NCI-H69 (cell line): Measurements from ENCODE around the gene ZNF273.
"Not testable (repeated sequence)": the region's sequence is repeated elsewhere in the genome, so short reads cannot be mapped to it uniquely, and the experiment has no call there.

ENCODE experiments used
- DNase-seq: peaks from one replicate; lab custom pipeline; 2025; lab: John Stamatoyannopoulos, UW

Gene ZNF273

DNA sequence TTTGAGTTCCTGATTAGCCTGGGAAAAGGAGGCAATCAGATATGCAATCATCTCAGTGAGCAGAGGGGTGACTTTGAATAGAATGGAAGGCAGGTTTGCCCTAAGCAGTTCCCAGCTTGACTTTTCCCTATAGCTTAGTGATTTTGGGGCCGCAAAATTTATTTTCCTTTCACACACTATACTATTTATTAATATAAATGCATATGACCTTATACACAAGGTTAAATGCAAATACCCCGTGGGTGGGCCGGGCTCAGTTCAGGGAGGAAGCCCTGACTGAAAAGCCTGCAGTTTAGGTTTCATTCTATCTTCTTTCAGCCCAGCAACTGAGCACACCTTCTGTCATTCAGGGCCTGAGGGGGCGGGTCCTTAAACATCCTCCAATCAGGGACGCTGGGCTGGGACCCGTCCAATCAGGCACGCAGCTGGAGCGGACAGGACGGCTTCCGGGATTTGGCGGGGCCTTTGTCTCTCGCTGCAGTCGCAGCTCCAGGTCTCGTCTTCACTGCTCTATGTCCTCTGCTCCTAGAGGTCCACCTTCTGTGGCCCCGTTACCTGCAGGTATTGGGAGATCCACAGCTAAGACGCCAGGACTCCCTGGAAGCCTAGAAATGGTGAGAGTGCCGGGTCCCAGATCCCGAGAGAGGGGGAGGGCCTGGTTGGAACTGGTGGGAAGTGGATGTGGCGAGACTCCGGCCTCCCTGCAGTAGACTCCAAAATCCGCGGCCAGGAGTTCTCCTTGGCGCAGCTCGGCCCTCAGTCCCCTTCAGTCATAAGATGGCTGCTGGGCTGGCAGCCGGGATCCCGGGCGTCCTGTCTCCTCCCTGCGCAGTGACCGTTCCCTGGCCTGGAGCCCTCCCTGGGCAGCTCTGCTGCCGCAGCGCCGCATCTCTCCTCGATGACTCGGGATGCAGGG, at the start of gene ZNF273:
Gene ZNF273 (plus strand): TSS at position 468 of the 916 bp plus-strand sequence. CDS start 45 bp downstream, at position 513.
- peak; percentile 97 for DNase-seq

DNA sequence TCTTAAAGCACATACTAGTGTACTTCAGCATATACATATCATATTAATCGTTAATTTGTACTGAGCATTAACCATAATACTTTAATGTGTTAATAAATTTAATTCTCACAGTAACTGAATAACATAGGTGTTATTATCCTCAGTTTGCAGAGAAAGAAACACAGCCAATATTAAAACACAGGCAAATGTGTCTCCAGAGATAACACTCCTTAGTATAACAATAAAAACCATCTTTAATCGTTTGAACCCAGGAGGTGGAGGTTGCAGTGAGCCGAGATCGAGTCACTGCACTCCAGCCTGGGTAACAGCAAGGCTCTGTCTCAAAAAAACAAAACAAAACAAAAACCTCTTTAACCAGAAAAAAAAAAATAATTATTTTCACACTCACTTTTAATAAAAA, 49.4 kb upstream of the ZNF273 start:
- DNase-seq = no peak

DNA sequence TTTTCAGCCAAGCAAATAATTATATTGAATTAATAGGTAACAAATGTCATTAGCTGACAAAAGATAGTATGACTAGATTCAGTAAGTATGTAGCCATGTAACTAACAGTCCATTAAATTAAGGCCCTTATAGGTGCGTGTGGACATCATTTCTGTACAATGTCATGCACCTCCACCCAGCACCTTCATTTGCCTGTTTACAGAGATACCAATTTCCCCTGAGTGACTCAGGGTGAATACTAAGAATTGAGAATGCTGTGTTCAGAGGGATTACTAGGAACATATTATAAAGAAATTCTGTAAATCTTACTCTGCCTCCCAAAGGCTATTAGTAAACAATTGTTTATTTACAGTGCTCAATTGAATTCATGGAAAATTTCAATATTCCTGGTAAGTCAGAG, 48.1 kb upstream of the ZNF273 start:
- no peak for DNase-seq

DNA sequence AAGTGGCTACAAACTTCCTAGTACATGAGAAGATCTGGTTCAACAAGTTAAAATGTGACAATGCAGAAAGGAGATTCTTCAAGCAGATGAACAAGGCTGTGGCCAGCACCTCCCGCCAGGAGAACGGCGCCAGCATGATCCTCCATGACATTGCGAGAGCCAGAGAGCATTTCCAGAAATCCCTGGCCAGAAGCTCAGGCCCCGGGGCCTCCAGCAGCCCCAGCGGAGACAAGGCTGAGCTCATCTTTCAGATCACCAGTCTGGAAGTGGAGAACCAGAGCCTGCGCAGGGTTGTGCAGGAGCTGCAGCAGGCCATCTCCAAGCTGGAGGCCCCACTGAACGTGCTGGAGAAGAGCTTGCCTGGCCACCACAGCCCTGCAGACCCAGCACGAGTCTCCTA, 40.1 kb upstream of the ZNF273 start:
- DNase-seq = no peak

DNA sequence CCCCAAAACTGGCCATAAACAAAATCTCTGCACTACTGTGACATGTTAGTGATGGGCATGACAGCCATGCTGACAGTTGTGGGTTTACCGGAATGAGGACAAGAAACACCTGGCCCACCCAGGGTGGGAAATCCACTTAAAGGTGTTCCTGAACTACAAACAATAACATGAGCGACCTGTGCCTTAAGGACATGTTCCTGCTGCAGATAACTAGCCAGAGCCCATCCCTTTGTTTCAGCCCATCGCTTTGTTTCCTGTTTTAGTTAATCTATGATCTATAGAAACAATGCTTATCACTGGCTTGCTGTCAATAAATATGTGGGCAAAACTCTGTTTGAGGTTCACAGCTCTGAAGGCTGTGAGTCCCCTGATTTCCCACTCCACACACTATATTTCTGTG, 39.5 kb upstream of the ZNF273 start:
- not testable (repeated sequence) for DNase-seq

DNA sequence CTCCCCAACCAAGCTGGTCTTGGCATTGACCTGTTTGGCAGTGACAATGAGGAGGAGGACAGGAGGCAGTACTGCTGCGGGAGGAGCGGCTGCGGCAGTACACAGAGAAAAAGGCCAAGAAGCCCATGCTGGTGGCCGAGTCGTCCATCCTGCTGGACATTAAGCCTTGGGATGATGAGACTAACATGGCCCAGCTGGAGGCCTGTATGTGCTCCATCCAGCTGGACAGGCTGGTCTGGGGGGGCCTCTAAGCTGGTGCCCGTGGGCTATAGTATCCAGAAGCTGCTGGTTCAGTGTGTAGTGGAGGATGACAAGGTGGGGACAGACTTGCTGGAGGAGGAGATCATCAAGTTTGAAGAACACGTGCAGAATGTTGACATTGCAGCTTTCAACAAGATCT, 39.1 kb upstream of the ZNF273 start:
- no peak for DNase-seq

DNA sequence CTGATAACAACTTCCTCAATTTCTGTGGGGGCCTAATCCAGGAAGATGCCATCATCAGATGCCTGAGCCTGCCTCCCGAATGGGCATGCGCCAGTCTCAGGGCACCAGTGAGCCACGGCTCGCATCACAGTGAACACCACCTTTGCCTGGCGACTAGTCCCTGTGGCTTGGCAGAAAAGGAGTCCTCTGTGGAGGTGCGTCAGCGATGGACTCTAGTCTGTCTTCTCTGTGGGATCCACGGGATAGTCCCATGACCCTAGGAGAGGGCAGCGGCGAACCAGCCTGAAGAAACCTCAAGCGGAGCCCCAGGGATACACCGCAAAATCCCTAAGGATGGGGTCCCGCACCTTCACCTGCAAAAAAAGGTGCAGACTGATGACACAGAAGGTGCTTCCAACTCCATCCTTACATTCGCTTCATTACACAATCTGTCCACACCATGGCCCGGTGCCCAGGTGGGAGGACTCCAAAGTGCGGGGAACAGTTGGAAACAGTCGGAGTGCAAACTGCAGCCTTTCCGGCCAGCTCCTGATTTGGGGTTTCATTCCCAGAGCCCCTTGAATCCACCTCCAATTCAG, 35.1 kb upstream of the ZNF273 start:
- DNase-seq = no peak

DNA sequence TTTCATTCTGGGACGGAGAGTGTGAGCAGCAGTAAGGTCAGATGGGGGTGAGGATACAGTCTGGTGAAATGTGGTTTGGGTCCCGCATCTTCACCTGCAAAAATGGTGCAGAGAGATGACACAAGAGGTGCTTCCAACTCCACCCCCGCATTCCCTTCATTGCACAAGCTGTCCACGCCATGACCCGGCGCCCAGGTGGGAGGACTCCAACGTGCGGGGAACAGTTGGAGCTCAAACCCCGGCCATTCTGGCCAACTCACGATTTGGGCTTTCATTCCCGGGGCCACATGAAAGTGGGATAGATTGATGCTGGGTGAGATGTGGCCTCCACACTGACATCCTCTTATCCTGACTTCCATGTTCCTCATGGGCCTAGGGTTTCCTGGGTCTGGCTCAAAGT, 34.6 kb upstream of the ZNF273 start:
- no peak for DNase-seq

DNA sequence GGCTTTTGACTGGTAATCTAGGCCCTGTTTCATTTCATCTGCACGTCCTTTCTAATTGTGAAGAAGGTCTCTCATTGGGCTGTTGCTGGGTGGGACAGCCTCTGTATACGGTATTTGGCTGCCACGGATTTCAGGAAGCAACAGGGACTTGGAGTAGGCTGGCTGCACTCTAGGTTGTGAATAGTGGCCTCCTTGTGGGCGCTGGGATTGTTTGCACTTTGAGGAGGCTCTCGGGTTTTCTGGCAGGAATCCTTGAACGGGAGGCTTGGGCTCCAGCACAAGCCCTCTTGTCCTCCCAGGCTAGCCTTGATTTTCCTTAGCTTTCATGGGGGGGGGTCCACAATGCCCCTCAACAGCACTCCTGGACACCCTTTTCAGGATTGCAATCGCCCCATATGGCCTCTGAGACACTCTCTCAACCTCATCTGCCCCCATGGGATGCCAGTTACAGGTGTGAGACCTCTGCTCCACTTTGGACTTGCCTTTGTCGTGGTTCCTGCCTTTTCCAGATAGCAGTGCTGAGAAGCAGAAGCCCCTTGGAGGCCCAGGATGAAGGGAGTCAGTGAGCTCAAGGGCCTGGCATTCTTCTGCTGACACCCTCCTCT, 33.9 kb upstream of the ZNF273 start:
- DNase-seq = no peak

DNA sequence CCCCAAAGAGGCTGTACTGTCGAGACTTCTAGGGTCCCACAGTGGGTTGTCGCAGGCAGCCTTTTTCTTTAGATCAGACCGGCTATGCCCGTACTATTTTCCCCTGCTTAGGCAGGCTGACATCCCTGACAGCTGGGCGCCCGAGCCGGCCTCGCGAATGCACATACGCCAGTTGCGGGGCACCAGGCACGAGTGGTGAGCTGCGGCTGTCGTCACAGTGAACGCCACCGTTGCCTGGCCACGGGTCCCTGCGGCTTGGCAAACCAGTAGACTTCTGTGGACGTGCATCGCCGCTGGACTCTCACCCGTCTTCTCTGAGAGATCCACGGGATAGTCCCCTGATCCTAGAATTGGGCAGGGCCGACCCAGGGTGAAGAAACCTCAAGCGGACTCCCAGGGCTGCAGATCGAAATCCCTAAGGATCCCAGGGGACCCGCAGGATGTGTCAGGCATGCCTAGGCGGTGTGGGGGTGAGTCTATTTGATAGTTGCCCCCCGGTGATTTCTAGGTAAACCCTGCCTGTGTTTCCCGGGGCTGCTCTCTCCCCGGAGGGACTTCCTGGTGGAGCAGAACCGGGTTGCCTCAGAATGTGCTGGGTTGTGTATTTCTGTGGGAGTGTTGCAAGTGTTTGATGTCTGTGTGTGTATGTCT, 33.0 kb upstream of the ZNF273 start:
- no peak for DNase-seq

DNA sequence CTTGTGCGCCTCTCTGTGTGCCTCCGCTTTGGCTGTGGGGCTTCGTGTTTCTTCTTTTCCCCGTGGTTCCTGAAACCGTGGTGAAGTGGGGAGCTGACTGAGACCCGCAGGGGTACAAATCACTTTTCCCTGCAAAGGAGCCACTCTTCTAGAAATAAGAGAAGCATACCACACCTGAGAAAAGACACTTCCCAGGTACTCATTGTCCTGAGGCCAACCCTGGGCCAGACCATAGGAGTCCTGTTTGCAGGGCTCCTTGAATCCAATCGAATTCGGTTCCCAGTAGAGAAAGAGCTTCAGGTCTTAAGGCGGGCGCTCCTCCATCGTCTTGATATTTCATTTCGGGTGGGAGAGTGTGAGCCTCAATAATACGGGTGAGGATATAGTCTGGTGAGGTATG, 32.4 kb upstream of the ZNF273 start:
- DNase-seq = no peak

DNA sequence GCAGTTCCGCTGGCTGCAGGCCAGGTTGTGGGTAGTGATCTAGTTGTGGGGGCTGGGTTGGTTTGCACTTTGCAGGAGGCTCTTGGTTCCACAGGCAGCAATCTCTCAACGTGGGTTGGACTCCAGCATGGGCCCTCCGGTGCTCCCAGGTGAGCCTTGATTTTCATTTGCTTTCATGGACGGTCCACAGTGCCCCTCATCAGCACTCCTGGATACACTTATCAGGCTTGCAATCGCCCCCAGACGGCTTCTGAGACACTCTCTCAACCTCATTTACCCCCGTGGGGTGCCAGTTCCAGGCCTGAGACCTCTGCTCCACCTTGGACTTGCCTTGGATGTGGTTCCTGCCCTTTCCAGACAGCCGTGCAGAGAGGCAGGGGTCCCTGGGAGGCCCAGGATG, 31.3 kb upstream of the ZNF273 start:
- DNase-seq = no peak

DNA sequence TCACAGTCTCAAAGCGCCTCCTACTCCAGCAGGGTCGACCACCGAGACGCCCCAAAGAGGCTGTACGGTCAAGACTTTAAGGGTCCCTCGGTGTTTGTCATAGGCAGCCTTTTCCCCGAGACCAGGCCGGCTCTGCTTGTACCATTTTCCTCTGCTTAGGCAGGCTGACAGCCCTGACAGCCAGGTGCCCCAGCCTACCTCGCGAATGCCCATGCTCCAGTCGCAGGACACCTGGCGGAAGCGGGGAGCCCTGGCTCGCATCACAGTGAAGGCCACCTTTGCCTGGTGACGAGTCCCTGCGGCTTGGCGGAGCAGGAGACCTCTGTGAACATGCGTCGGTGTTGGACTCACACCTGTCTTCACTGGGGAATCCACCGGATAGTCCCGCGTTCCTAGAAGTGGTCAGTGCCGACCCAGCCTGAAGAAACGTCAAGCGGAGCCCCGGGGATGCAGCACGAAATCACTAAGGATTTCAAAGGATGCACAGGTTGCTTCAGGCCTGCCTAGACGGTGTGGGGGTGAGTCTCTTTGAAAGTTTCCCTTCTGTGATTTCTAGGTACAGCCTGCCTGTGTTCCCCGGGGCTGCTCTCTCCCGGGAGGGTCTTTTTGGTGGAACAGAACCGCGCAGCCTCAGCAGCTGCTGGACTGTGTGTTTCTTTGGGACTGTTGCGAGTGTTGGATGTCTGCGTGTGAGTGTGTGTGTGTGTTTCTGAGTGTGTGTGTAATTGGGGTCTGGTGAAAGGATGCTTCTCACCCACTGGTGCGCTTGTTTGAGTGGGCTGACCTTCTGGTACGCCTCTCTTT, 30.5 kb upstream of the ZNF273 start:
- no peak for DNase-seq

DNA sequence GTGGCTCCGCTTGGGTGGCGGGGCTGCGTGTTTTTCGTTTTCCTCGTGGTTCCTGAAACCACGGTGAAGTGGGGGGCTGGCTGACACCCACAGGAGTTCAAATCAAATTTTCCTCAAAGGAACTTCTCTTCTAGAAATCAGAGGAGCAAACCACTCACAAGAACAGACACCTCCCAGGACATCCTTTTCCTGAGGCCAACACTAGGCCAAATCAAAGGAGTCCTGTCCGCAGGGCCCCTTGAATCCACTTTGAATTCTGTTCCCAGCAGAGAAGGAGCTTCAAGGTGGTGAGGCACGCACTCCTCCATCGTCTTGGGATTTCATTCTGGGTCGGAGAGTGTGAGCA, 29.9 kb upstream of the ZNF273 start:
- no peak for DNase-seq

DNA sequence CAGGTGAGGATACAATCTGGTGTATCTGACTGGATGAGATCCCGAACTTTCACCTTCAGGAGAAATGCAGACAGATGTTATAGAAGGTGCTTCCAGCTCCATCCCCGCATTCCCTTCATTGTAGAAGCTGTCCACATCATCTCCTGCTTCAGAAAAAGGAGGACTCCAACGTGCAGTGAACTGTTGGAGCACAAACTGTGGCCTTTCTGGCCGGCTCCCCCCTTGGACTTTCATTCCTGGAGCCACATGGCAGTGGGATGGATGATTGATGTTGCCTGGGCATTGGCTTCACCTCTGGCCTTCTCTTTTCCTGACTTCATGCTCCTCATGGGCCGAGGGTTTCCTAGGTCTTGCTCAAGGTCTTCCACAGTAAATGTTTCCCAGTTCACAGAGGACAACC, 29.6 kb upstream of the ZNF273 start:
- DNase-seq = no peak

DNA sequence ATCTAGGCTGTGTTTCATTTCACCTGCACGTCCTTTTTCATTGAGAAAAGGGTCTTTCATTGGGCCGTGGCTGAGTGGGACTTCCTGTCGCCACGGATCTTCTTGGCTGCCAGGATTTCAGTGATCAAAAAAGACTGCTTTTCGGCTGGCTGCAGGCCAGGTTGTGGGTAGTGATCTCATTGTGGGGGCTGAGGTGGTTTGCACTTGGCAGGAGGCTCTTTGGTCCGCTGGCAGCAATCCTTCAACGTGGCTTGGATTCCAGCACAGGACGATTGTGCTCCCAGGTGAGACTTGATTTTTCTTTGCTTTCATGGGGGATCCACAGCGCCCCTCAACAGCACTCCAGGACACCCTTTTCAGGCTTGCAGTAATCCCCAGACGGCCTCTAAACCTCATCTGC, 29.0 kb upstream of the ZNF273 start:
- DNase-seq = no peak

DNA sequence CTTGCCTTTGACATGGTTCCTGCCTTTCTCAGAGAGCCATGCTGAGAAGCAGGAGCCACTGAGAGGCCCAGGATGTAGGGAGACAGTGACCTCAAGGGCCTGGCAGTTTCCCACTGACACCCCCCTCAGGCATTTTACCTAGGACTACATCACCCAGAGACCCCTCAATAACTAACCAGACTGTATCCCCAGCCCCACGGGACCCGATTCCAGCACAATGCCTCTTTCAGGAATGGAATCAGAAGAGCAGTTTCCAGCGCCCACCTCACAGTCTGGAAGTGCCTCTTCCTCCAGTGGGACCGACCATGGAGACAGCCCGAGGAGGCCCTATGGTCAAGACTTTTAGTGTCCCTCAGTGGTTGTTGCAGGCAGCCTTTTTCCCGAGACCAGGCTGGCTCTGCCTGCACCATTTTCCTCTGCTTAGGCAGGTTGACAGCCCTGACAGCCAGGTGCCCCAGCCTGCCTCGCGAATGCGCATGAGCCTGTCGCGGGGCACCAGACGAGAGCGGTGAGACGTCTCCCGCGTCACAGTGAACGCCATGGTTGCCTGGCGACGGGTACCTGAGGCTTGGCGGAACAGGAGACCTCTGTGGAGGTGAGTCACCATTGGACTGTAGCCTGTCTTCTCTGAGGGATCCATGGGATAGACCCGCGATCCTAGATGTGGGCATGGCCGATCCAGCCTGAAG, 28.4 kb upstream of the ZNF273 start:
- no peak for DNase-seq

DNA sequence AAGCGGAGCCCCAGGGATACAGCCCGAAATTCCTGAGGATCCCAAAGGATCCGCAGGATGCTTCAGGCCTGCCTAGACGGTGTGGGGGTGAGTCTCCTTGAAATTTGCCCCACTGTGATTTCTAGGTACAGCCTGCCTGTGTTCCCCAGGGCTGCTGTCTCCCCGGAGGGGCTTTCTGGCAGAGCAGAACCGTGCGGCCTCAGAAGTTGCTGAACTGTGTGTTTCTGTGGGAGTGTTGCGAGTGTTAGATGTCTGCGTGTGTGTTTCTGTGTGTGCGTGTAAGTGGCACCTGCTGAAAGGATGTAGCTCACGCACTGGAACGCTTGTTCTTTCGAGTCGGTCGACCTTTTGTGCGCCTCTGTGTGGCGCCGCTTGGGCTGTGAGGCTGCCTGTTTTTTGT, 27.8 kb upstream of the ZNF273 start:
- DNase-seq = no peak

DNA sequence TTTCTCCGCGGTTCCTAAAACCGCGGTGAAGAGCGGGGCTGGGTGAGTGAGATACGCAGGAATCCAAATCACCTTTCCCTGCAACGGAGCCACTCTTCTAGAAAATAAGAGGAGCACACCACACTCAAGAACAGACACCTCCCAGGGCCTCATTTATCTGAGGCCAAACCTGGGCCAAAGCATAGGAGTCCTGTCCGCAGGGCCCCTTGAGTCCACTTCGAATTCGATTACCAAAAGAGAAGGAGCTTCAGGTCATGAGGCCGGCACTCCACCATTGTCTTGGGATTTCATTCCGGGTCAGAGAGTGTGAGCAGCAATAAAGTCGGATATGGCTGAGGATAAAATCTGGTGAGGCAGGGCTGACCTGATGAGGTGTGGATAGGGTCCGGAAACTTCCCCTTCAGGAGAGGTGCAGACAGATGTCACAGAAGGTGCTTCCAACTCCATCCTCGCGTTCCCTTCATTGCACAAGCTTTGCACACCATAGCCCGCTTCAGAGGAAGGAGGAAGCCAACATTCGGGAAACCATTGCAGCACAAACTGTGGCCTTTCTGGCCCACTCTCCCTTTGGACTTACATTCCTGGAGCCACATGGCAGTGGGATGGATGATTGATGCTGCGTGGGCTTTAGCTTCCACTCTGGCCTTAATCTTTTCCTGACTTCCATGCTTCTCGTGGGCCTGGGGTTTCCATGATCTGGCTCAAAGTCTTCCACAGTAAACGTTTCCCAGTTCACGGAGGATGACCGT, 27.2 kb upstream of the ZNF273 start:
- no peak for DNase-seq
